ENCODE measurements around the gene SLAIN1.

GRCh38 chr13:77806518-77806917 lies 109.0 kb downstream of the SLAIN1 start:
- TF ChIP-seq POLR2AphosphoS5 (IDR thresholded peaks at IDR 0.05; ENCODE audit: low read depth, low read length) (no peak), POLR2A (IDR thresholded peaks at IDR 0.05; ENCODE audit: low read depth, low read length) (no peak), TAF1 (IDR thresholded peaks at IDR 0.05; ENCODE audit: borderline replicate concordance, low read depth, low read length) (no peak)

Data from GM12892 (cell line).